GM19395 (cell line): ENCODE results near the gene TPD52L2.
A peak's percentile ranks its signal among the peaks of the same experiment; 100 is the strongest.
"Not testable (repeated sequence)": the region's sequence is repeated elsewhere in the genome, so short reads cannot be mapped to it uniquely, and the experiment has no call there.

Experiments
- ATAC-seq: cut with Tn5 transposase; IDR thresholded peaks from one replicate; pipeline ENCODE4 v1.9.1; 2021; ENCODE audit warnings: mild to moderate bottlenecking, moderate library complexity; ENCODE audit not compliant: unreplicated experiment

Gene TPD52L2

GRCh38 chr20:63835021-63835858, 29.8 kb upstream of the TPD52L2 start:
- no peak for ATAC-seq

GRCh38 chr20:63836458-63837344, 28.4 kb upstream of the TPD52L2 start:
- ATAC-seq, result no peak

- ATAC-seq, result no peak
These were observed 27.6 kb upstream of the TPD52L2 start for GRCh38 chr20:63837479-63837878.

- ATAC-seq, result no peak
These were observed 25.4 kb upstream of the TPD52L2 start for GRCh38 chr20:63839620-63840019.

GRCh38 chr20:63840405-63840828, 24.7 kb upstream of the TPD52L2 start:
- no peak for ATAC-seq

GRCh38 chr20:63842258-63842657, 22.8 kb upstream of the TPD52L2 start:
- ATAC-seq, result no peak

- ATAC-seq, result no peak
These were observed 21.8 kb upstream of the TPD52L2 start for GRCh38 chr20:63843222-63843621.

GRCh38 chr20:63843778-63844177, 21.3 kb upstream of the TPD52L2 start:
- ATAC-seq, result no peak

- ATAC-seq, result no peak
These were observed 20.5 kb upstream of the TPD52L2 start for GRCh38 chr20:63844511-63844991.

GRCh38 chr20:63846128-63846771, 18.8 kb upstream of the TPD52L2 start:
- ATAC-seq, result no peak

- ATAC-seq, result no peak
These were observed 18.2 kb upstream of the TPD52L2 start for GRCh38 chr20:63846888-63847236.

GRCh38 chr20:63847237-63848002, 17.6 kb upstream of the TPD52L2 start:
- no peak for ATAC-seq

- no peak for ATAC-seq
These were observed 16.8 kb upstream of the TPD52L2 start for GRCh38 chr20:63848003-63848911.

- ATAC-seq, result peak; percentile 83
These were observed 14.2 kb upstream of the TPD52L2 start for GRCh38 chr20:63850689-63851547.

GRCh38 chr20:63851548-63851943, 13.5 kb upstream of the TPD52L2 start:
- ATAC-seq, result not testable (repeated sequence)

GRCh38 chr20:63853733-63854068, 11.4 kb upstream of the TPD52L2 start:
- not testable (repeated sequence) for ATAC-seq

GRCh38 chr20:63854069-63854765, 10.9 kb upstream of the TPD52L2 start:
- no peak for ATAC-seq

GRCh38 chr20:63854766-63855362, 10.2 kb upstream of the TPD52L2 start:
- ATAC-seq, result no peak
